ENCODE measurements around the gene CSNK1G1.

DNA sequence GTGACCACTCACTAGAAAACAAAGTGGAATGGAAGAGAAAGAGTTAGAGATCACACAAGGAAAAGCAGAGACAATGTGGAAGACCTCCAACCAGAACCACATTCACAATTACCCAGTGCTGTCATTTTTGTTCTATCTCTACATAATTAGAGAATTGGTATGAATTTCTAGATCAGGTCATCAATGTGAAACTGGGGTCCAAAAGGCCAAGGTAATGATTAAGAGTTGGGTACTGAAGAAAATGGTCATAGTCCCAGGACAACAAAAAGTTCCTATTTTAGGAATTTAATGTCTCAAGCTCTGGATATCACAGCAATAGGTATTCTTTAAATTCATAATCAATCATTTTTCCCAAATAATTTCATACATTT lies 108.5 kb downstream of the CSNK1G1 start:
- TF ChIP-seq, protein P1, sequence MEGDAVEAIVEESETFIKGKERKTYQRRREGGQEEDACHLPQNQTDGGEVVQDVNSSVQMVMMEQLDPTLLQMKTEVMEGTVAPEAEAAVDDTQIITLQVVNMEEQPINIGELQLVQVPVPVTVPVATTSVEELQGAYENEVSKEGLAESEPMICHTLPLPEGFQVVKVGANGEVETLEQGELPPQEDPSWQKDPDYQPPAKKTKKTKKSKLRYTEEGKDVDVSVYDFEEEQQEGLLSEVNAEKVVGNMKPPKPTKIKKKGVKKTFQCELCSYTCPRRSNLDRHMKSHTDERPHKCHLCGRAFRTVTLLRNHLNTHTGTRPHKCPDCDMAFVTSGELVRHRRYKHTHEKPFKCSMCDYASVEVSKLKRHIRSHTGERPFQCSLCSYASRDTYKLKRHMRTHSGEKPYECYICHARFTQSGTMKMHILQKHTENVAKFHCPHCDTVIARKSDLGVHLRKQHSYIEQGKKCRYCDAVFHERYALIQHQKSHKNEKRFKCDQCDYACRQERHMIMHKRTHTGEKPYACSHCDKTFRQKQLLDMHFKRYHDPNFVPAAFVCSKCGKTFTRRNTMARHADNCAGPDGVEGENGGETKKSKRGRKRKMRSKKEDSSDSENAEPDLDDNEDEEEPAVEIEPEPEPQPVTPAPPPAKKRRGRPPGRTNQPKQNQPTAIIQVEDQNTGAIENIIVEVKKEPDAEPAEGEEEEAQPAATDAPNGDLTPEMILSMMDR (IDR thresholded peaks at IDR 0.05) = no peak
- no peak for TF ChIP-seq POLR2A (IDR thresholded peaks at IDR 0.05)
